GM18511 (cell line): Measurements from ENCODE around the gene SDHA.
A peak's percentile ranks its signal among the peaks of the same experiment; 100 is the strongest.
"Not testable (repeated sequence)": the region's sequence is repeated elsewhere in the genome, so short reads cannot be mapped to it uniquely, and the experiment has no call there.

Experiments used
- ATAC-seq: cut with Tn5 transposase; IDR thresholded peaks from one replicate; pipeline ENCODE4 v1.9.1; 2021; ENCODE audit warnings: mild to moderate bottlenecking, moderate library complexity; ENCODE audit not compliant: unreplicated experiment

The SDHA gene

GRCh38 chr5:218457-219291 lies 554 bp downstream of the SDHA start:
- ATAC-seq = peak; percentile 33

GRCh38 chr5:219460-219863 lies 1.3 kb downstream of the SDHA start:
- ATAC-seq = no peak

DNA sequence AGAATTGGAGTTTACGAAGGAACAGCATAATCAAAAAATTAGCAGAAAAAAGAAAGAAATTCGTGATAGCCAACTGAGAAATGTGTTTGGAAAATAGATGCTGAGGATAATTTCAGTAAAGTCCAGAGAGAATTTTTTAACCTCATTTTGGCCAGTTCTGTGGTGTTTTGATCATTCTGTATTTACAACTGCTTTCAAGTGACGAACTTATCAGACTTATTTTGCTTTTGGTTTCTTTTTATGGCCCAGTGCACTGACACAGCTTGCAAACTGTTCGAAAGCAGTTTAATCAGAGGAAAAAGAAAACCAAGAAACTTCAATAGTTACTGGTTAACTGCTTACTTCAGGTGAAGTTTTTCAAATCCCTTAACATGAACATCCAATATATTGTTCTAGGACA lies 1.9 kb downstream of the SDHA start:
- peak; percentile 21 for ATAC-seq

DNA sequence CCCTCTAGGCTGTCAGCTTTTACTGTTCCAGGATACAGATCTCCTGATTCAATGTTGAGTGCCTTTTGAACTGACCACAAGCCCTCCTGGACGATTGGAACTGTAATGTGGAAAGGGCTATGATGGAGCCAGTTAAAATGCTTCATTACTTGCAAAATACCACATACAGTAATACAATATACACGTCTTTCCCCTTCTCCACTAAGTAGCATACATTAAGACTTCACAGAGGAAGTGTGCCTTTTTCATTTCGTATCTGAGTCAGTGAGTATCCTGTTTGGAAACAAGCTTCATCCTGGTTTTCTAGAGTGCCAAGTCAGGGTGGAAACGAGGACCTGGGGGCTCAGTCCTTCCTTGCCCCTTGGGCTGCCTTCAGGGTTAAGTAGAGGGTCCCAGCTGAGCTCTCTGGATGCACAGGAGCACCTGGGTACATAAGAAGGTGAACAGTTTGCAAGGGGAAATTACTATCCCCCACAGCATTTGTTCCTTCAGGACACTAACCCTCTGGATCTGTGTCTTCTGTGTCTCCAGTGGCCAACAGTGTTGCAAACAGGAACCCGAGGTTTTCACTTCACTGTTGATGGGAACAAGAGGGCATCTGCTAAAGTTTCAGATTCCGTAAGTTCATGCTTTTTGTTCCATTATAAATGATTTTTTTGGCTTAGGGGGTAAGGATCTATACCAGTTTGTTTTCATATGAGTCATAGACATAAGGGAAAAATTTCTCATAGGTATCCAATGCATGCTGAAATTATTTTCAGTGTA lies 5.0 kb downstream of the SDHA start:
- ATAC-seq = not testable (repeated sequence)

GRCh38 chr5:223791-224190 lies 5.7 kb downstream of the SDHA start:
- ATAC-seq = no peak

GRCh38 chr5:225334-225733 lies 7.2 kb downstream of the SDHA start:
- ATAC-seq = no peak

DNA sequence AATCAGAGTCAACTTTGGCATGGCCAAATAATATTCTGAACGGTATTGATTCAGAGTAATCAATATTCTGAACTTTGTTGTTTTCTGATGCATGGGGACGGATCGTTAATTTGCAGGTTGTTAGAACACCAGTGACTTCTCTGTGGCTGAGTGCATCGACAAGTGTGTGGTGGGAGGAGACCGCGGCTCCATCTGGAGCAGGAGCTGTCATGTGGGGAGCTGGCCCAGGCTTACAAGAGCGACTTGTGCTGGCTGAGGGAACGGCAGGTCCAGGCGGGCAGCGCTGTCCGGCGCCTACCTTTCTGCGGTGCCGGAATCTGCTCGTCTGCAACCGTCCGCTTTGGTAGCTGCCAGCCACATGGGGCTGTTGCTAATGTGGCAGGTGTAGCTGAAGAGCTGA lies 9.3 kb downstream of the SDHA start:
- ATAC-seq = not testable (repeated sequence)

DNA sequence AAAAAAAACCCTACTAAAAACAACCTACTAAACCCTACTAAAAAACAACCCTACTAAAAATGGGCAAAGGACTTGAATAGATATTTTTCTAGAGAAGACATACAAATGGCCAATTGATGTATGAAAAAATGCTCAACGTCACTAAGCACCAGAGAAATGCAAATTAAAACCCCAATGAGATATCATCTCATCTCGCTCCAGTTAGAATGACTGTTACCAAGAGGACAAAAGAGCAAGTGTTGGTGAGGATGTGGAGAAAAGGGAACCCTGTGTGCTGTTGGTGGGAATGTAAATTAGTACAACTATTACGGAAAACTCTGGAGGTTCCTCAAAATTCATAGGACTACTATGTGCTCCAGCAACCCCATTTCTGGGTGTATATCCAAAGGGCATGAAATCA lies 10.8 kb downstream of the SDHA start:
- ATAC-seq = no peak

DNA sequence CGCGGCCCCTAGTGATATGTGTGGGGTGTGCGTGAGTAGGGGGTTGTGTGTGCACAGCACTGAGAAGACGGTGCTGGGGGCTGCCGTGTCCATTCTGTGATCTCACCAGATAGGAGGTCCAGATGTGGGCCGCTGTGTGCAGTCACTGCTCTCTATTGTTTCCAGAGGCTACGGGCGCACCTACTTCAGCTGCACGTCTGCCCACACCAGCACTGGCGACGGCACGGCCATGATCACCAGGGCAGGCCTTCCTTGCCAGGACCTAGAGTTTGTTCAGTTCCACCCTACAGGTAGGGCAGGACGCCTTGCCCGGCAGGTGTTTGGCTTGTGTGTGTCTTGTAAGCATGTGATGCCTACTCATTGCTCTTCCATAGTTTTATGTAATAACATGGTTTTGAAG lies 12.6 kb downstream of the SDHA start:
- ATAC-seq = no peak

DNA sequence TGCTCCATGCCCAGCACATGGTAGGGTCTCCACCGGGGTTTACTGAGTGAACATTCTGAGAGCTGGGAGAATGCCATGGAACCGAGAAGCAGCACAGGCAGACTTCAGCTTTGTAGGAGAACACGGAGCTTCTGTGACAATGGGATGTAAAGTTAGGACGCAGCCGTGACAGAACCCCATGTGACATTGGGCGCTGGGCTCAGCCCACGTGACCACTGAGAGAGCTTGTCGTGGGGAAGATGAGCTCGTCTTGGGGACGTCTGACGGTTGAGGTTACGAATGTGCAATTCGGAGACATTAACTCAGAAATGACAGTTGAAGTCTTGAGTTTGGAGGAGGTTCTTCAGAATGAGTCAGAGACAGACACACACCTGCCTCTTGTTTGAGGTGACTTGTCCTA lies 13.5 kb downstream of the SDHA start:
- no peak for ATAC-seq

DNA sequence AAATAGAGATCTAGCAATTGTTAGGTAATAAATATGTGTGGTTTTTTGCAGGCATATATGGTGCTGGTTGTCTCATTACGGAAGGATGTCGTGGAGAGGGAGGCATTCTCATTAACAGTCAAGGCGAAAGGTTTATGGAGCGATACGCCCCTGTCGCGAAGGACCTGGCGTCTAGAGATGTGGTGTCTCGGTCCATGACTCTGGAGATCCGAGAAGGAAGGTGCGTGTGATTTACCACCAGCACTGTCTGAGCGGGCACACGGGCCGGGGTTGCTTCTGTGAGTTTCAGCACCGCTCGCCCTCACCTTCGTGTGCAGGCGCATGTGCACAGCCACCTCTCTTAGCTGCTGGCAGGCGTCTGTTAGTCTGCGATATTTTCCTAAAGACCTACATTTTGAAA lies 15.3 kb downstream of the SDHA start:
- not testable (repeated sequence) for ATAC-seq

DNA sequence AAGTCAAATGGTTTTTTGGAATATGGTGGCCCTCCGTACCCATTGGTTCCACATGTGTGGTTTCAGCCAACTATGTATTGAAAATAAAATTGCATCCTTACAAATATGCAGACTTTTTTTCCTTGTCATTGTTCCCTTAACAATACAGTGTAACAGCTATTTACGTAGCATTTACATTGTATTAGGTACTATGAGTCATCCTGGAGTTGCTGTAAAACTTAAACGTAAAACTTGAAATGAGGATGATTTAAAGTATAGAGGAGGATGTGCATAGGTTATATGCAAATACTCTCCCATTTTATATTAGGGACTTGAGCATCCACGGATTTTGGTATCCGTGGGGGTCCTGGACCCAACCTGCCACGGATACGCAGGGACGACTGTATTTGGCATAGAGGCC lies 16.3 kb downstream of the SDHA start:
- ATAC-seq = no peak

DNA sequence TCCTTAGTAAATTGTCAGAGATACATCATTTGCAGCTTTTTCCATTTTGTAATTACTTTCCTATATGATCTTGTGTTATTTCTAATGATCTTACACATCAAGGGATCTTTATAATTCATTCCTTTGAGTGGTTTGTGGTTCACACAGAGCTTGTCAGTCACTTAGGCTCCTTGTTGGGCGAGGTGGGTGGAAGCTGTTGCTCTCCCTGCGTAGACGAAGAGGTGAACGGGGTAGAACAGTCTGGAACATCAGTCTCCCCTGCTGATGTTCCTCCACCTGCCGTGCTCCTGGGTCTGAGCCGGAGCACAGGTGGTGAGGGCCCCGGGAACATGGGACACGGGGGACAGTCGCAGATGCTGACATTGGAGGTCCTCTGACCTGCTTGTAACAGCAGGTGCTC lies 17.4 kb downstream of the SDHA start:
- not testable (repeated sequence) for ATAC-seq

DNA sequence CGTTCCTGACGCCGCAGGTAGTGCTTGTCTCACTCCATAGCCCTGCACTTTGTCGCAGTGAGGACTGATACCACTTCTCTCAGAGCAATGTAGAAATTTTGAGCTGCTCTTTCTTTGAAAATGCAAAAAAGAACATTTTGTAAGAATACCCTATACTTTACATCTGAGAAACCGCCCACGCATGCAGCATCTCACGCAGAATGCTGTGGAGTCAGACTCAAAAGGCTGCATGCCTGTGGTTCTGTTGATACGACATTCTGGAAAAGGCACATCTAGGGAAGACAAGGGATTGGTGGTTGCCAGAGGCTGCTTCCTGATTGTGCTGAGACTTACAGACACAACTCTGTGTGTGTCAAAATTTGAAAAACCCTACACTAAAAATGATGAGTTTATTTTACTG lies 19.8 kb downstream of the SDHA start:
- not testable (repeated sequence) for ATAC-seq

DNA sequence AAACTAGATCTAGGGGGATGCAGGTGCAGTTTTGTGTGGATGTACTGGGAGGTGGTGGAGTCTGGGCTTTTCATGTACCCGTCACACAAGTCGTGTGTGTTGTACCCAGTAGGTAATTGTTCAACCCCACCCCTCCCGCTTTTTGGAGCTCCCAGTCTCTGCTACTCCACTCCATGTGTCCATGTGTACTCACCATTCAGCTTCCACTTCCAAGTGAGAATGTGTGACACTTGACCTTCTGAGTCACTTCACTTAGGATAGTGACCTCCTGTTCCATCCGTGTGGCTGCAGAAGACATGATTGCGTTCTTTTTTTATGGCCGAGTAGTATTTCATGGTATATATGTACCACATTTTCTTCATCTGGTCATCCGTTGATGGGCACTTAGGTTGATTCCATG lies 22.4 kb downstream of the SDHA start:
- ATAC-seq = not testable (repeated sequence)

GRCh38 chr5:241045-241669 lies 23.0 kb downstream of the SDHA start:
- ATAC-seq = not testable (repeated sequence)

GRCh38 chr5:243683-244367 lies 25.7 kb downstream of the SDHA start:
- not testable (repeated sequence) for ATAC-seq

DNA sequence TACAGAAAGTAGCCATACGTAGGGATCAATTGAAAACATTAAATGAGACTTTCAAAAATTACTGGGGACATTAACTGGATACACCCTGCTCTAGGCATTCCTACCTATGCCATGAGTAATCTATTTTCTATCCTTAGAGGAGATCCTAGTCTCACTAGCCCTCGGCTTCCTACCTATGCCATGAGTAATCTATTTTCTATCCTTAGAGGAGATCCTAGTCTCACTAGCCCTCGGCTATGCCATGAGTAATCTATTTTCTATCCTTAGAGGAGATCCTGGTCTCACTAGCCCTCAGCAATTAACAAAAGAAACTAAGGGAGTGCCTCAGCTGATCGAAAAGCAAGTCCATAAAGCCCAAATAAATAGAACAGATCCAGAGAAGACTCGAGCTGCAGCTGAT lies 27.6 kb downstream of the SDHA start:
- not testable (repeated sequence) for ATAC-seq

- ATAC-seq = not testable (repeated sequence)
Observed at GRCh38 chr5:250396-250795, 32.3 kb downstream of the SDHA start.

GRCh38 chr5:251016-251415 lies 32.9 kb downstream of the SDHA start:
- not testable (repeated sequence) for ATAC-seq

GRCh38 chr5:251538-251937 lies 33.4 kb downstream of the SDHA start:
- not testable (repeated sequence) for ATAC-seq
